WTC11 (cell line): ENCODE results near the gene BTBD17. TPM values are rescaled to one million over a fixed set of nuclear protein-coding genes. Genes with fewer than 3 reads are reported as not detected.

Experiments used
- ATAC-seq: fragments of 200-7000 bp; cut with Tn5 transposase; 2 replicates; pipeline ENCODE4 v1.10.0; 2021; ENCODE audit warnings: mild to moderate bottlenecking, moderate library complexity
- CTCF ChIA-PET: fragments of 300-600 bp; sonication (Branson Sonifier 250); formaldehyde crosslinking; loops from one replicate; lab custom pipeline; 2021; ENCODE audit warnings: antibody characterized with exemption; lab: Charles Lee
- POLR2A ChIA-PET: fragments of 350-600 bp; sonication (Branson Sonifier 250); formaldehyde crosslinking; loops from one replicate; lab custom pipeline; 2021; ENCODE audit warnings: antibody characterized with exemption; lab: Charles Lee
- DNase-seq: peaks from one replicate; pipeline ENCODE4 v3.0.0; 2021; ENCODE audit warnings: low spot score
- H3K27ac Mint-ChIP-seq: 2 replicates; pipeline ENCODE4 v1.8.0; 2021; ENCODE audit warnings: mixed read lengths
- H3K27me3 Mint-ChIP-seq: 2 replicates; pipeline ENCODE4 v1.8.0; 2021; ENCODE audit warnings: low read depth, mild to moderate bottlenecking, moderate library complexity, mixed read lengths
- H3K36me3 Mint-ChIP-seq: 2 replicates; pipeline ENCODE4 v1.8.0; 2021; ENCODE audit warnings: mixed read lengths
- H3K4me1 Mint-ChIP-seq: 2 replicates; pipeline ENCODE4 v1.8.0; 2022; ENCODE audit warnings: mixed read lengths
- H3K4me3 Mint-ChIP-seq: 2 replicates; pipeline ENCODE4 v1.8.0; 2021; ENCODE audit warnings: mild to moderate bottlenecking, moderate library complexity, mixed read lengths
- H3K9me3 Mint-ChIP-seq: 2 replicates; pipeline ENCODE4 v1.8.0; 2021; ENCODE audit warnings: mixed read lengths
- ATF3 ChIP-seq: sonication (generic); formaldehyde crosslinking; conservative IDR thresholded peaks from 2 replicates; pipeline ENCODE4 v1.8.1; 2022; ENCODE audit warnings: mild to moderate bottlenecking, missing genetic modification reagents
- ATF6 ChIP-seq: sonication (generic); formaldehyde crosslinking; IDR thresholded peaks from 2 replicates; pipeline ENCODE4 v1.8.1; 2023; ENCODE audit warnings: mild to moderate bottlenecking, missing genetic modification reagents
- E2F4 ChIP-seq: sonication (generic); formaldehyde crosslinking; IDR thresholded peaks from 2 replicates; pipeline ENCODE4 v1.8.1; 2022; ENCODE audit warnings: low read depth, mild to moderate bottlenecking, moderate library complexity, missing genetic modification reagents, borderline replicate concordance
- E2F5 ChIP-seq: sonication (generic); formaldehyde crosslinking; IDR thresholded peaks from 2 replicates; pipeline ENCODE4 v1.8.1; 2022; ENCODE audit warnings: mild to moderate bottlenecking, moderate library complexity, missing genetic modification reagents
- FOXJ3 ChIP-seq: sonication (generic); formaldehyde crosslinking; IDR thresholded peaks from 2 replicates; pipeline ENCODE4 v1.9.0; 2021; ENCODE audit warnings: missing genetic modification reagents, mild to moderate bottlenecking, borderline replicate concordance
- FOXP1 ChIP-seq: sonication (generic); formaldehyde crosslinking; IDR thresholded peaks from 2 replicates; pipeline ENCODE4 v1.8.0; 2022; ENCODE audit warnings: missing genetic modification reagents, mild to moderate bottlenecking, moderate library complexity, borderline replicate concordance
- GTF2I ChIP-seq: fragments of 250-450 bp; sonication (Bioruptor Pico); conservative IDR thresholded peaks from 2 replicates; pipeline ENCODE4 v1.4.0; 2021; ENCODE audit warnings: mild to moderate bottlenecking
- HMGA2 ChIP-seq: fragments of 250-450 bp; sonication (Bioruptor Pico); IDR thresholded peaks from 2 replicates; pipeline ENCODE4 v1.4.0; 2021; ENCODE audit warnings: mild to moderate bottlenecking, moderate library complexity
- IRF2 ChIP-seq: sonication (generic); formaldehyde crosslinking; IDR thresholded peaks from 2 replicates; pipeline ENCODE4 v1.8.0; 2022; ENCODE audit warnings: low read depth, missing genetic modification reagents, borderline replicate concordance
- JAZF1 ChIP-seq: fragments of 250-450 bp; sonication (Bioruptor Pico); IDR thresholded peaks from 2 replicates; pipeline ENCODE4 v1.9.0; 2021; ENCODE audit warnings: moderate library complexity, mild to moderate bottlenecking, inconsistent platforms
- MAX ChIP-seq: sonication (generic); formaldehyde crosslinking; IDR thresholded peaks from 2 replicates; pipeline ENCODE4 v1.8.0; 2022; ENCODE audit warnings: mild to moderate bottlenecking, missing genetic modification reagents
- MLX ChIP-seq: sonication (generic); formaldehyde crosslinking; IDR thresholded peaks from 2 replicates; pipeline ENCODE4 v1.8.1; 2023; ENCODE audit warnings: mild to moderate bottlenecking, missing genetic modification reagents, moderate library complexity
- NFYB ChIP-seq: sonication (generic); formaldehyde crosslinking; conservative IDR thresholded peaks from 2 replicates; pipeline ENCODE4 v1.8.0; 2022; ENCODE audit warnings: low read depth, missing genetic modification reagents
- PRRX2 ChIP-seq: fragments of 250-450 bp; sonication (Bioruptor Pico); IDR thresholded peaks from 2 replicates; pipeline ENCODE4 v1.8.0; 2021; ENCODE audit warnings: mild to moderate bottlenecking
- RELA ChIP-seq: sonication (generic); formaldehyde crosslinking; IDR thresholded peaks from 2 replicates; pipeline ENCODE4 v1.8.1; 2022; ENCODE audit warnings: missing genetic modification reagents, mild to moderate bottlenecking, borderline replicate concordance
- ZBTB21 ChIP-seq: sonication (generic); formaldehyde crosslinking; IDR thresholded peaks from 2 replicates; pipeline ENCODE4 v1.8.1; 2023; ENCODE audit warnings: mild to moderate bottlenecking, missing genetic modification reagents, borderline replicate concordance
- ZBTB43 ChIP-seq: sonication (generic); formaldehyde crosslinking; IDR thresholded peaks from 2 replicates; pipeline ENCODE4 v1.8.1; 2023; ENCODE audit warnings: mild to moderate bottlenecking, missing genetic modification reagents
- ZNF232 ChIP-seq: sonication (generic); formaldehyde crosslinking; IDR thresholded peaks from 2 replicates; pipeline ENCODE4 v1.8.0; 2022; ENCODE audit warnings: mild to moderate bottlenecking, missing genetic modification reagents
- ZNF263 ChIP-seq: sonication (generic); formaldehyde crosslinking; IDR thresholded peaks from 2 replicates; pipeline ENCODE4 v1.8.1; 2022; ENCODE audit warnings: low read depth, mild to moderate bottlenecking, moderate library complexity, missing genetic modification reagents
- ZNF281 ChIP-seq: sonication (generic); formaldehyde crosslinking; IDR thresholded peaks from 2 replicates; pipeline ENCODE4 v1.8.0; 2023; ENCODE audit warnings: mild to moderate bottlenecking, missing genetic modification reagents
- ZNF512 ChIP-seq: sonication (generic); formaldehyde crosslinking; IDR thresholded peaks from 2 replicates; pipeline ENCODE4 v1.8.1; 2022; ENCODE audit warnings: missing genetic modification reagents, borderline replicate concordance
- total RNA-seq: library from RNA; stranded (reverse); gene quantifications from 3 replicates; pipeline ENCODE4 v1.2.3, GENCODE V29; 2021

Gene BTBD17
- total RNA-seq, 1 experiment from 2014 or later = 0.94 TPM

- H3K36me3 Mint-ChIP-seq = no peaks in the 10 kb centered on the region
- H3K27ac Mint-ChIP-seq = no peak overlapping the region
- CTCF ChIA-PET = no interaction called here
- H3K9me3 Mint-ChIP-seq = no peaks in the 10 kb centered on the region
- peaks cover 6% of the 10 kb centered on the region; the same call in 1 of the 2 replicates for H3K4me1 Mint-ChIP-seq
- H3K4me3 Mint-ChIP-seq = no peak overlapping the region
- H3K27me3 Mint-ChIP-seq = no peaks in the 10 kb centered on the region
- POLR2A ChIA-PET = no interaction called here
- TF ChIP-seq JAZF1 = no peak
- no peak for TF ChIP-seq E2F5 (CRISPR knock-in tag)
- DNase-seq (no peak), ATAC-seq (no peak)
Observed at GRCh38 chr17:74396567-74396966, 34.9 kb upstream of the BTBD17 start.

GRCh38 chr17:74394977-74395376 lies 33.3 kb upstream of the BTBD17 start:
- Mint-ChIP-seq H3K27me3 (no peaks in the 10 kb centered on the region), H3K4me1 (peaks cover 6% of the 10 kb centered on the region; the same call in 1 of the 2 replicates), H3K4me3 (no peak overlapping the region), H3K36me3 (no peaks in the 10 kb centered on the region), H3K9me3 (no peaks in the 10 kb centered on the region), H3K27ac (no peak overlapping the region)
- ATAC-seq (no peak), DNase-seq (no peak)
- ChIA-PET POLR2A (no interaction called here), CTCF (interaction anchor here (0.7 to 5.9 kb wide), 5 partner anchors 15 to 59 kb away, joined by 4 to 48 read pairs (median 5); partner anchors contain the start of gene BTBD17)
- TF ChIP-seq GTF2I (CRISPR knock-in tag) = no peak
- TF ChIP-seq ZNF281 (CRISPR knock-in tag) = no peak
- no peak for TF ChIP-seq MLX (CRISPR knock-in tag)
- no peak for TF ChIP-seq NFYB (CRISPR knock-in tag)
- TF ChIP-seq IRF2 (CRISPR knock-in tag) = no peak
- TF ChIP-seq ATF3 (CRISPR knock-in tag) = no peak
- TF ChIP-seq E2F5 (CRISPR knock-in tag) = no peak
- no peak for TF ChIP-seq HMGA2 (CRISPR knock-in tag)
- TF ChIP-seq ZBTB21 (CRISPR knock-in tag) = no peak
- no peak for TF ChIP-seq E2F4 (CRISPR knock-in tag)
- TF ChIP-seq FOXJ3 (CRISPR knock-in tag) = no peak
- no peak for TF ChIP-seq ZNF232 (CRISPR knock-in tag)
- TF ChIP-seq ZNF512 (CRISPR knock-in tag) = no peak
- TF ChIP-seq ZNF263 (CRISPR knock-in tag) = no peak
- no peak for TF ChIP-seq ZBTB43 (CRISPR knock-in tag)
- TF ChIP-seq RELA = no peak
- TF ChIP-seq ATF6 (CRISPR knock-in tag) = no peak
- TF ChIP-seq FOXP1 (CRISPR knock-in tag) = no peak
- TF ChIP-seq MAX (CRISPR knock-in tag) = no peak
- no peak for TF ChIP-seq PRRX2
